C1 segment of cervical spinal cord (tissue), 14 donors: ENCODE data around the gene TPSAB1.
"Not testable (repeated sequence)": the region's sequence is repeated elsewhere in the genome, so short reads cannot be mapped to it uniquely, and the experiment has no call there.

Experiments used
- DNase-seq, 14 donors: peaks; one replicate each; lab custom pipeline; 2025; lab: John Stamatoyannopoulos, UW

The TPSAB1 gene

DNA sequence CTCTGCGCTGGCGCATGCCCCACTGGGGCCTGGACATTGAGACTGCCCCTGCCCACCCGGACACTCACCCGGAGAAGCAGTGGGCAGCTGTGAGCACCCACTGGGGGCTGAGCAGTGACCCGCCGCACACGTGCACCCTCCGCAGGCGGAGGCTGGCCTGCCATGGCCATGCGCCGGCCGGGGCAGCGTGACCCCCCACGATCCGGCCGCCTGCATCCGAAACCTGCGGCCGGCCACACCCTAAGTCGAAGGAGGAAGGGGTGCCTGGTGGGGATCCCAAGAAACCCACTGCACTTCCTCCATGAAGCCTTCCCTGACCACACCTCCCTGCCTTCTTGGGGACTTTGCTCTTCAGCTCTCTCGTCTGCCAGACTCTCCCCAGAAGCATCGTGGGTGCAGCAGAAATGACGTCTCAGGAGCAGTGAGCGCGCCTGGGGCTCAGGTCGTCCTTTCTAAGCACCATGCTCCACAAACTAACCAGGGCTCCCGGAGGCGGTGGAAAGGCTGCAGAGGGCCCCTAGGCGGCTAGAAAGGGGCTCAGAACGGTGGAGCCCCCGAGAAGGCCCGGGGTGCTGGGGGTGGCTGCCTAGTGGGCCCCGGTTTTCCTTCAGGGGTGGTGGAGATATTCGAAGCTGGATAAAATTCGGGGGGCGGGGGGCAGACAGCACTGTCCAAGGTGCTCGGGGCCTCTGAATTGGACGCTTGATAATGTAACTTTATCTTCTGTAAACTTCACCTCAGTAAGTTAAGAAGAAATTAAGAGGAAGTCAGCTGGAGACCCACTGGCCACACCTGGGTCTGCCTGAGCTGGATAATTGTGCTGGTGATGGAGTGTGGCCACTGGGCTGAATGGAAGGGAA lies 16.9 kb upstream of the TPSAB1 start:
- no peak for DNase-seq

DNA sequence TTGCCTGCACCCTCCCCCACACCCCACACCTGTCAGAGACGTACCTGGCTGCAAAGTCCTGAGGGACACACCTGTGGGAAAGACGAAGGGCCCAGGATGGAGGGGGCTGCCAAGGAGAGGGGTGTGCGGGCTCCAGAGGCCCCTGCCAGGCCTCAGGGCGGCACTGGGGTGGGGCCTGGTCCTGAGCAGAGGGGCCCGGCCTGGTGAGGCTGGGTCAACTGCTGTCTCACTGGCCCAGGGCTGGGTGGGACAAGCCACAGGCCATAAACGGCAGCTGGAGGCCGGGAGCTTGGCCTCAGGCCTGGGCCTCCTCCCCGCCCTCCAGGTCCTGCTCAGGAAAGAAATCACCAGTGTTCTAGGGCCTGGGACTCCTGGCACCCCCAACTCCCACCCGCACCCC lies 15.9 kb upstream of the TPSAB1 start:
- no peak for DNase-seq

DNA sequence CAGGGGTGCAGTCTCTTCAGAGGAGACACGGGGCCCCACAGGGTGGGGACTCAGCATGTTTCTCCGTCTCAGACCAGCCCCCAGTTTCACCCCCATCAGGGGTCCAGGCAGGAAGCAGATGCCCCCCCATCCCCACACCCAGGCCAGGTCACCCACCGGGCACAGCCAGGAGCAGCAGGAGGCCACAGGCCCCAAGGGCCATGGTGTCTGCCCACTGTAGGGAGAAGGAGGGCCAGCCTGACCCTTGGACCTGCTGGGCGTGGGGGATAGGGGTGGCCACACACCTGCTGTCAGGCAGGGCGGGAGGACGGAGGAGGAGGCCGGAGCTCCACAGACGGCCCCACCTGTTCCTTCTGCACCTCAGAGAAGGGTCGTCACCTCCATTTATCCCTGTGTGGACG lies 15.5 kb upstream of the TPSAB1 start, which contains the start of gene TPSG1:
TSS of gene TPSG1 (minus strand) at position 218 of the 401 bp plus-strand sequence. CDS start at position 202, 16 bp downstream.
- no peak for DNase-seq

DNA sequence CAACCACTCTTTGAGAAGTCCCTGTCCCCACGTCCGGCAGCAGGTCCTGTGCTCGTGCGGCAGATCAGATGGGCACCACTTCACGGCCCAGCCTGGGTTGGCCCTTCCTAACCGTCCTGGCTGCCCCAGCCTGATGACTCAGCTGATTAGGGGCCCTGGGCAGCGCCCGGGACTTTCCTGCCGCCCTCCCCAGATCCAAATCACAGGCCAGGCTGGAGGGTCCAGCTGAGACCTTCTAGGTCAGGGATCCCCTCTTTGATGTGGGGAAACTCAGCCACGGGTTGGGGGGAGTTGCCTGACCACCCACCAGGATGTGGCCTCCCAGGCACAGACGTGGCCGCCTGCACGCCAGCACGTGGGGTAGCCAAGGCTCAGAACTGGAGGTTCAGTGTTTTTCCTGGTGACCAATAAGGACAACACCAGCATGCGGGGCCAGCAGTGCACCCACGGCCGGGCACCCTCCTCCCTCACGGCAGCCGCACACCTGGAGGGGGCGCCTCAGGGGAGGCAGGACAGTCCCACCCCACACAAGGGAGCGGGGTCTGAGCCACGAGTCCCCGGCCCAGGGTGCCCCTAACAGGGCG lies 14.7 kb upstream of the TPSAB1 start:
- DNase-seq = not testable (repeated sequence)

DNA sequence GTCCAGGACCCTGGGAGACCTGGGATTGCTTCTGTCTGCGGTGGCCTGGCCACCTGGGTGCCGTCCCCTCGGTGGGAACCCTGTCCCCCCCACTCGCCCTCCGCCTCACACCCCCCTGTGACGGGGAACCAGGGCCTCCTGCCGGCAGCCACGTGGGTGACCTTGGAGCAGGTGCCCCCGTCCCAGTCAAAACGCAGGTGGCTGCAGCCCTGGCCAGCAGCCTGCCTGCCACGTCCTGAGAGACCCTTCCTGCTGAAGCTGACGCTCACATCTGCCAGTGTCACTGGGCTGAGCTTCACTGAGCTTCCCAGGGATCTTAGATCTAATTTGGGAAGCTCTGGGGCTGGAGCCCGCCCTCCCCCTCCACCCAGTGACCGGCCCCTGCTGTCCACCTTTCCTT lies 13.8 kb upstream of the TPSAB1 start:
- not testable (repeated sequence) for DNase-seq

DNA sequence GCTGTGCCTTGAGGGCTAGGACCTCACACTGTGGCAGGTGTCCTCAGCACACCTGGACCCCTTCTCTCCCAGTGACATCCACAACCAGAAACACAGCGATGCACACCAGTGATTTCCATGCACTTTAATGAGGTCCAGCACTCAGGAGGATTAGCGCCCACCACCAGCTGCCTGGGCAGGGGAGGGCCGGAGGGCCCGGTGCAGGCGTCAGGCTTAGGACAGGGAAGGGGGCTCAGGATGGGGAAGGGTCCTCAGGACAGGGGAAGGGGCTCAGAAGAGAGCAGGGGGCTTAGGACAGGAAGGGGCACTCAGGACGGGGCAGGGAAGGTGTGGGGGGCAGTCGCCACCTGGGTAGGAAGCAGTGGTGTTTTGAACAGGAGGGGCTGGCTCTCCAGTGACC lies 12.3 kb upstream of the TPSAB1 start:
- not testable (repeated sequence) for DNase-seq

DNA sequence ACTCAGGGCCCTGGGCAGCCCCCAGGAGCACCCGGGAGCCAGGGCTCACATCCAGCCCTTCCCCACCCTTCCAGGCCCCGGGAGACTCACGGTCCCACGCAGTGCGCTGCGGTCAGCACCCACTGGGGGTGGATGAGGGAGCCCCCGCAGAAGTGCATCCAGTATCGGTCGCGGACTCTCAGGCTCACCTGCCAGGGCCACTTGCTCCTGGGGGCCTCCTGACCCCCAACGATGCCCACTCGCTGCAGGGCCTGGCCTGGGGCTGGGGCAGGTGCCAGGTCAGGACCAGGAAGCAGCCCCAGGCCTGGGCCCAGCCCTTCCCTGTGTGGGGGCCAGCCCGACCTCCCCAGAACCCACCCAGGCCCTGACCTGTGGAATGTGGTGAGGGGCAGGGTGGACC lies 11.0 kb upstream of the TPSAB1 start:
- DNase-seq = not testable (repeated sequence)

DNA sequence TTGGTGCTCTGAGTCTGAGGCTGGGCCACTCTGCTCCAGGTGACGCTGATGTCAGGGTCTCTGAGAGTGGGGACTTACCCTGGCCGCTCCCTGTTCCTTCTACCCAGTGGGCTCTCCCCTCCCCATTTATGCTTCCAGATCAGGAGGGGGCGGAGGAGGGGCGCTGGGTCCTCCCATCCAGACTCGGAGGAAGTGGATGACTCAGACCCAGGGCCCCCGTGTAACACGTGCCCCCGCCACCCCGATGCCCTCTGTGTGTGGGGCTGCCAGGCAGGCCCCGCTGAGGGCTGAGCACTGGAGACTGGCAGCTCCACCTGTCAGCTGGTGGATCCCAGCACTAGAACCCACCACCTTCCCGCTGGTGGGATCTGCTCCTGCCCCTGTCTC lies 10.4 kb upstream of the TPSAB1 start, which contains the start of gene TPSB2:
TSS of gene TPSB2 (minus strand) at position 101 of the 387 bp plus-strand sequence. CDS start 233 bp downstream, outside the sequence.
- not testable (repeated sequence) for DNase-seq

DNA sequence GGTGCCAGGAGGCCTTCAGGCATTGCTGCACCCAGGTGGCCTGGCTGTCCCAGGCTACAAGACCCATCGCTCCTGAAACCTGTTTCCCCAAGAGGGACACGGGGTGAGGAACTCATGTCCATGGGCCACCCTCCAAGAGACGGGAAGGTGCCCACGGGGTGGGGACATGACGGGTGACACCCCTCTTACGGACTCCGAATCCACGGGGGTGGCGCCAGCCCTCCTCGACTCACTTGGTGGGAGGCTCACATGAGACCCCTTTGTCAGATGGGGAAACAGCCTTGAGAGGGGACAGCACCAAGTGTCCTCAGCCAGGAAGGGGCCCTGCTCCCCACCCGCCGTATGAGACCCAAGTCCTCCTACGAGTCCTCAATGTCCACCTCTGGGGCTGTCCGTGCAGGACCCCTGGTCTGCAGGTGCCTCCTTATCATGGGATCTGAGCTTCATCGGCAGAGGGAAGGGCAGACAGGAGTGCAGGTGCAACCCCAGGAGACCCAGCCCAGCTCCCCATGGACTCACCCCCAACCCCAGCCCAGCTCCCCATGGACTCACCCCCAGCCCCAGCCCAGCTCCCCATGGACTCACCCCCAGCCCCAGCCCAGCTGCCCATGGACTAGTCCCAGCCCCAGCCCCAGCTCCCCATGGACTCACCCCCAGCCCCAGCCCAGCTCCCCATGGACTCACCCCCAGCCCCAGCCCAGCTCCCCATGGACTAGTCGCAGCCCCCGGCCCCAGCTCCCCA lies 9.9 kb upstream of the TPSAB1 start:
- DNase-seq = not testable (repeated sequence)

DNA sequence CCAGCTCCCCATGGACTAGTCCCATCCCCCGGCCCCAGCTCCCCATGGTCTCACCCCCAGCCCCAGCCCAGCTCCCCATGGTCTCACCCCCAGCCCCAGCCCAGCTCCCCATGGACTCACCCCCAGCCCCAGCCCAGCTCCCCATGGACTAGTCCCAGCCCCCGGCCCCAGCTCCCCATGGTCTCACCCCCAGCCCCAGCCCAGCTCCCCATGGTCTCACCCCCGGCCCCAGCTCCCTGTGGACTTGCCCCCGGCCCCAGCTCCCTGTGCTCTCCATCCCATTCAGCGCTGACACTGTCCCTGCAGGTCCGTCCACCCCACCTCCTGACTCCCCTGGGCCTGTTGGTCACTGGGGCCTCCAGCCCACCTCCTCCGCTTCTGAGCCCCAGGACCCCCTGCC lies 9.2 kb upstream of the TPSAB1 start:
- not testable (repeated sequence) for DNase-seq

DNA sequence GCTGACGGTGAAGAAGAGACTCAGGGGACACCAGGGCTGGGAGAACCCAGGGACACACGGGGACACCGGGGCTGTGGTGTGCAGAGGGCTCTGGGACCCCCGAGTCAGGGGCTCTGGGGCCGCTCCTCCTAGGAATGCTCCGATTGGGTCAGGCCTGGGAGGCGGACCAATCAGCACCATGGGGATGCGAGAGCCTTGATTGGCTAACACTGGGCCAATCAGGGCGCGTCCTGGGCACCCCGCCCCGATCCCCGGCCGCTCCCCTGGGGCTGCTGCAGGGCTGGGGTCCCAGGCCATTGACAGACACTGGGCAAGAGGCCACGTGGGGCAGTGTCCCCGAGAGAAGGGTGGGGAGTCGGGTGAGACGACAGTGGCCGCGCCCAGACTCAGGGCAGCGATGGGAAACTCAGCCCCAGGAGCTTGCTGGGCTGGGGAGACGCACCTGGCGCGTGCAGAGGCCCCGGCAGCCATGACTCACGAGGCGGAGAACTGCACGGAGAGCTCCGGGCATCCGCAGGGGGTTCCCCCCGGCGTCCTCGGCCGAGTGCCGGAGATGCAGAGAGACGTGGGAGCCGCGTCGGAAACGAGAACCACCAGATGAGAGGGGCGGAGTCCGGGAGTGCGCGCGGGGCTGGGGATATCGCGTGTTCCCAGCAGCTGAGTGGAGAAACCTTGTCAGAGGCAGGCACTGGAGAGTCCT lies 8.3 kb upstream of the TPSAB1 start:
- not testable (repeated sequence) for DNase-seq

DNA sequence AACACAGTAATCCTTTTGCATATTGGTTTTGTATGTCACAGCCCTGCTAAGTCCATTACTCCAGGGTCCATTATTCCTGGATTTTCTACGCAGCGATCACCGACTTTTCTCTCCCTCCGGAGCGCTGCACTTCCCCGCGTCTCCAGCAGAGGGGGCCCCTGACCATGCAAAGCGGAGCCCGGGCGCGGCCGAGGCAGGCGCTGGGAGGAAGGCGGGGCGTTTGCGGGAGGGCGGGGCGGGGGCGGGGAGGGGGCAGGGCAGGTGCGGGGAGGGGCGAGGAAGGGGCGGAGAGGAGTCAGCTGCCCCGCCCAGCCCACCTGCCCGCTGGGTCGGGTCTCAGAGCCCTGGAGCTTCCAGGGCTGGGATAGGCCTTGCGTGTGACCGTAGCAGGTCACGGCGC lies 3.8 kb upstream of the TPSAB1 start:
- DNase-seq = not testable (repeated sequence)

DNA sequence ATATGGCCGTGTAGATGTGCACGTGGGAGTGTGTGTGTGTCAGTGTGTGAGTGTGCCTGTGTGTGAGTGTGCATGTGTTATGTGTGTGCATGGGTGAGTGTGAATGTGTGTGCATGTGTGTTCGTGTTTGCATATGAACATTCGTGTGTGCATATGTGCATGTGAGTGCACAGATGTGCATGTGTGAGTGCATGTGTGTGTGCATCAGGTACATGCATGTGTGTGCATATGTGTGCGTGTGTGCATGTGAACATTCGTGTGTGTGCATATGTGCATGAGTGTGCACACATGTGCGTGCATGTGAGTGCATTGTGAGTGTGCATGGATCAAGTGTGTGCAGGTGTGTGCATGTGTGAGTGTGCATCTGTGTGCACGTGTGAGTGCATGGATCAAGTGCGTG lies 2.5 kb upstream of the TPSAB1 start:
- DNase-seq = no peak

DNA sequence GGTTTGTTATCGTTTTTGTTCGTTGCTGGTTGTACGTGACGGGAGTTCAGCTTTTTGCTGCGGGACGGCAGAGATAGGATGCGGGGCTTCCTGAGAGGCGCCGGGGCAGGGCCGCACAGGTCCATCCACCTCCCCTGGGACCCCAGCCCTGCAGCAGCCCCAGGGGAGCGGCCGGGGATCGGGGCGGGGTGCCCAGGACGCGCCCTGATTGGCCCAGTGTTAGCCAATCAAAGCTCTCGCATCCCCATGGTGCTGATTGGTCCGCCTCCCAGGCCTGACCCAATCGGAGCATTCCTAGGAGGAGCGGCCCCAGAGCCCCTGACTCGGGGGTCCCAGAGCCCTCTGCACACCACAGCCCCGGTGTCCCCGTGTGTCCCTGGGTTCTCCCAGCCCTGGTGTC lies 1.6 kb upstream of the TPSAB1 start:
- DNase-seq = not testable (repeated sequence)

DNA sequence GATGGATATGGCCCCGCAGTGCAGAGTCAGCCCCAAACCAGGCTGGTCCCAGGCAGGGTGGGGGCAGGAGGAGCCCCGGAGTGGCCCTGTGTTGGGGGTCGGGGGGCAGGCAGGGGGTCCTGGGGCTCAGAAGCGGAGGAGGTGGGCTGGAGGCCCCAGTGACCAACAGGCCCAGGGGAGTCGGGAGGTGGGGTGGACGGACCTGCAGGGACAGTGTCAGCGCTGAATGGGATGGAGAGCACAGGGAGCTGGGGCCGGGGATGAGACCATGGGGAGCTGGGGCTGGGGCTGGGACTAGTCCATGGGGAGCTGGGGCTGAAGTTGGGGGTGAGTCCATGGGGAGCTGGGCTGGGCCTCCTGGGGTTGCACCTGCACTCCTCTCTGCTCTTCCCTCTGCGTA lies 930 bp upstream of the TPSAB1 start:
- not testable (repeated sequence) for DNase-seq

DNA sequence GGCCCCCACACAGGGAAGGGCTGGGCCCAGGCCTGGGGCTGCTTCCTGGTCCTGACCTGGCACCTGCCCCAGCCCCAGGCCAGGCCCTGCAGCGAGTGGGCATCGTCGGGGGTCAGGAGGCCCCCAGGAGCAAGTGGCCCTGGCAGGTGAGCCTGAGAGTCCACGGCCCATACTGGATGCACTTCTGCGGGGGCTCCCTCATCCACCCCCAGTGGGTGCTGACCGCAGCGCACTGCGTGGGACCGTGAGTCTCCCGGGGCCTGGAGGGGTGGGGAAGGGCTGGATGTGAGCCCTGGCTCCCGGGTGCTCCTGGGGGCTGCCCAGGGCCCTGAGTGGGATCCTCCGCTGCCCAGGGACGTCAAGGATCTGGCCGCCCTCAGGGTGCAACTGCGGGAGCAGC lies 576 bp downstream of the TPSAB1 start:
- not testable (repeated sequence) for DNase-seq

DNA sequence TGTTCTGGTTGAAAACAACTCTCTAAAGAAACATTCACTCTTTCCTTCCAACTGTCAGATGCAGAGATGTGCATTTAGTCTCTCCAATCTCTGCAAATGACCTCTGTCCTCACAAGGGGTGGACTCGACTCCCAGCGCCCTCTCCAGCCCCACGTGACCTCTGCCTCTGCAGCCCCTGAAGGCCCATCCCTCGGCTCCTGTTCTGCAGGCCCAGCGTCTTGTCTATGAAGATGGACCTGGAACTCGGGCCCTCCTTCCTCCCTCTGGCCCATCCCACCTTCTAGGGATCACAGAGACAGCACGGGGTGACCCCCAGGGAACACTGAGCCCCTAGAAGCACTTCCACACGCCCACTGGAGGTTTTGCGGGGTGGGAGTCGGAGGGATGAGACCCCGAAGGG lies 2.9 kb downstream of the TPSAB1 start:
- DNase-seq = not testable (repeated sequence)

DNA sequence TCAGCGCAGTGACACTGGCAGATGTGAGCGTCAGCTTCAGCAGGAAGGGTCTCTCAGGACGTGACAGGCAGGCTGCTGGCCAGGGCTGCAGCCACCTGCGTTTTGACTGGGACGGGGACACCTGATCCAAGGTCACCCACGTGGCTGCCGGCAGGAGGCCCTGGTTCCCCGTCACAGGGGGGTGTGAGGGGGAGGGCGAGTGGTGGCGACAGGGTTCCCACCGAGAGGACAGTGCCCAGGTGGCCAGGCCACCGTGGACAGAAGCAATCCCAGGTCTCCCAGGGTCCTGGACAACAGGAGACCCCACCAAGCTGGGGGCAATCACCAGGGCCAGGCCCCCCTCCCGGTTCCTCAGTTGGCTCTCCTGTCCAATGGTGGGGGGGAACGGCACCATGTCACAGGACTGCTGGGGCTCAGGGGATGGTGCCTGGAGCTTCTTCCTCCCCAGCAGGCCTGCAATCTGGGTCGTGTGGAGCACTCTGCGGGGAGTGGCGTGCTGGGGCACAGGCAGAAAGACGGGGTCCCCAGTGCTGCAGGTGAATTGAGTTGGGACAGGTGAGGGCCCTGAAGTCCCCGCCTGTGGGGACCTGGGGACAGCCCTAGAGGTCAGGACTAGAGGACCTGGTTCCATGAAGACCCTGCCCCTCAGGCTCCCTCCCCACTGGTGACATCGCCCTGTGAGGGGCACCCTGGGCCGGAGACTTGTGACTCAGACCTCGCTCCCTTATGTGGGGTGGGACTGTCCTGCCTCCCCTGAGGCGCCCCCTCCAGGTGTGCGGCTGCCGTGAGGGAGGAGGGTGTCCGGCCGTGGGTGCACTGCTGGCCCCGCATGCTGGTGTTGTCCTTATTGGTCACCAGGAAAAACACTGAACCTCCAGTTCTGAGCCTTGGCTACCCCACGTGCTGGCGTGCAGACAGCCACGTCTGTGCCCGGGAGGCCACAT lies 3.7 kb downstream of the TPSAB1 start:
- not testable (repeated sequence) for DNase-seq

DNA sequence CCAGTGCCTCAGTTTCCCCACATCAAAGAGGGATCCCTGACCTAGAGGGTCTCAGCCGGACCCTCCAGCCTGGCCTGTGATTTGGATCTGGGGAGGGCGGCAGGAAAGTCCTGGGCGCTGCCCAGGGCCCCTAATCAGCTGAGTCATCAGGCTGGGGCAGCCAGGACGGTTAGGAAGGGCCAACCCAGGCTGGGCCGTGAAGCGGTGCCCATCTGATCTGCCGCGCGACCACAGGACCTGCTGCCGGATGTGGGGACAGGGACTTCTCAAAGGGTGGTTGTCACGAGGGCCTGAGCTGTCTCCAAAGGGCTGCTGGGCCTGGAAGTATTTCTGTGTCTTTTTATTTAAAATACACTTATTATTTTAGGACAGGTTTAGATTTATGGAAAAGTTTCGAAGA lies 4.4 kb downstream of the TPSAB1 start:
- no peak for DNase-seq

DNA sequence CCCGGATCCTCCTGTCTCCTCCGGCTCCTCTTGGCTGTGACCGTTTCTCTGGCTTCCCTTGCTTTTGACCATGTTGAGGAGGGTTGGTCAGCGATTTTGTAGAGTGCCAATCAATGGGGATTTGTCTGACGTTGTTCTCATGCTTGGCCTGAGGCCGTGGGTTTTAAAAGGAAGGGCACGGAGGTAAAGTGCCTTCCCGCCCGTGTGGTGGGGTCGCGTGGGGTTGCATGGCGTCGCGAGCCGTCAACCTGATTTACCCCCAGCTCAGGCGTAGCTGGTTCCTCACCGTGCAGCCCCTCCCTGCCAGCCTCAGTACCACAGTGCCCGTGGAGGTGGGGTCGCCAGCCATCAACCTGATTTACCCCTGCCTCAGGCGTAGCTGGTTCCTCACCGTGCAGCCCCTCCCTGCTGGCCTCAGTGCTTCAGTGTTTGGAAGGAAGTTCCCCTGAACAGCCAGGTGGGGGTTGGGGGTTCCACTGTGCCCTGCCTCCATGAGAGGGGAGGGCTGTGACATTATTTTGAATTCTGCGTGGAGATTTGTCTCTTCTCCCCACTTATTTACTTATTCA lies 5.0 kb downstream of the TPSAB1 start:
- no peak for DNase-seq
